DND-41 (cell line): ENCODE results near the gene TCF4.

Source experiments
- ATAC-seq: fragments of 200-7000 bp; cut with Tn5 transposase; 3 replicates; pipeline ENCODE4 v1.9.1; 2021; ENCODE audit warnings: low read depth; ENCODE audit not compliant: insufficient read depth
- DNase-seq: peaks from one replicate; pipeline ENCODE4 v3.0.0-alpha.2; 2020
- H2AFZ ChIP-seq: 2 replicates; pipeline ENCODE4 v1.6.0; 2012; ENCODE audit warnings: low read depth, low read length
- H3K27ac ChIP-seq: 2 replicates; pipeline ENCODE4 v1.5.1; 2012; ENCODE audit warnings: low read length, inconsistent platforms
- H3K27me3 ChIP-seq: fragments of 200-600 bp; sonication (generic); 2 replicates; pipeline ENCODE4 v1.6.0; 2012; ENCODE audit warnings: low read length, mild to moderate bottlenecking, inconsistent platforms; ENCODE audit not compliant: insufficient read depth, poor library complexity
- H3K36me3 ChIP-seq: 2 replicates; pipeline ENCODE4 v1.5.1; 2012; ENCODE audit warnings: low read length, inconsistent platforms; ENCODE audit not compliant: insufficient read depth
- H3K4me1 ChIP-seq: 2 replicates; pipeline ENCODE4 v1.5.1; 2012; ENCODE audit warnings: mild to moderate bottlenecking, low read length; ENCODE audit not compliant: insufficient read depth
- H3K4me2 ChIP-seq: 2 replicates; pipeline ENCODE4 v1.6.0; 2012; ENCODE audit warnings: mild to moderate bottlenecking, moderate library complexity, low read length, inconsistent platforms; ENCODE audit not compliant: insufficient read depth
- H3K4me3 ChIP-seq, 2 experiments: fragments of 200-600 bp in 1 of 2; shearing (Covaris generic) in 1 of 2; 2 replicates each; pipeline ENCODE4 v1.5.1; 2012 to 2016; ENCODE audit warnings: inconsistent platforms in 2 of 2, low read length in 2 of 2, mild to moderate bottlenecking in 2 of 2, low read depth in 1 of 2, moderate library complexity in 1 of 2
- H3K79me2 ChIP-seq: 2 replicates; pipeline ENCODE4 v1.6.0; 2012; ENCODE audit warnings: low read length, inconsistent platforms; ENCODE audit not compliant: insufficient read depth
- H3K9ac ChIP-seq: 2 replicates; pipeline ENCODE4 v1.6.0; 2012; ENCODE audit warnings: low read depth, mild to moderate bottlenecking, inconsistent platforms, low read length, moderate library complexity
- H3K9me3 ChIP-seq: 2 replicates; pipeline ENCODE4 v1.5.1; 2012; ENCODE audit warnings: low read length, moderate library complexity, mild to moderate bottlenecking, inconsistent platforms; ENCODE audit not compliant: insufficient read depth, severe bottlenecking
- H4K20me1 ChIP-seq: 2 replicates; pipeline ENCODE4 v1.6.0; 2012; ENCODE audit warnings: low read length; ENCODE audit not compliant: insufficient read depth
- EZH2 ChIP-seq: IDR thresholded peaks from 3 replicates; pipeline ENCODE4 v1.6.1; 2012; ENCODE audit warnings: borderline replicate concordance, low read depth, mild to moderate bottlenecking, moderate library complexity, low read length, inconsistent platforms; ENCODE audit not compliant: severe bottlenecking
- TF ChIP-seq, protein P1 (sequence below): IDR thresholded peaks from 2 replicates; pipeline ENCODE4 v1.5.1; 2012; ENCODE audit warnings: borderline replicate concordance, low read length, moderate library complexity, mild to moderate bottlenecking; ENCODE audit not compliant: poor library complexity, severe bottlenecking; ENCODE audit errors: extremely low read depth

TCF4 gene

DNA sequence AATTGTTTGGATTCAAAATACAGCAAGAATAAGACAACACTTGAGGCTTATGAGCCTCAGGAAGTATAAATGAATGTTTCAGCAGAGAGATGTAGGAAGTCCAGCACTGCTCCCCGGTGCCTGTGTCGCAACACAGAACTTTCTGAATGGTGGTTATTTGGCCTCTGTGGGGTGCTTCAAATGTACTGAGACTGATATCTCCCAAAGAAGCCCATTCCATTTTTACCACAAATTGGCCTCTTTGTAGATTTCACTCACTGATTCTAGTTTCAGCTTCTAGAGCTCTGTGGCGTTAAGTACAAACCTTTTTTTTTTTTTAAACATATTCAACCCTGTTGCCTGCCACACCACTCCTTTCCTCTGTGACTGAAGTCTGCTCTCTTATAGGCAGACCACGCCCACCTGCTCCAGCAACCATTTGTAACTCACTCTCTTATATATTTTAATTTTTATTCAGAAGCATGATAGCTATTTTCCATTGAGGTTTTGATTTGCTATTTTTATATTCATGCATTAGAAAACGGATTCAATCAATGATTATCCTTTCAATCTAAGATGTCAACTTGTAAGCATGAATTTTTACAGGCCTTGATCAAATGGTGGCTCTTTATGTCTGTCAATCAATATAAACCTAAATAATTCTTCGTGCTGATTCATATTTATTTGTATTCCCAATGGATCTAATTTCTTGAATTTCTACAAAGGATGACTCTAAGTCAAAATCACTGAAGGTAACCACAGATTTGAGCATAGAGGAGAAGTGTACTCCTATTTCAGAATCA, 351.7 kb downstream of the TCF4 start:
- Histone ChIP-seq H3K9ac (no peak overlapping the region), H2AFZ (no peak overlapping the region), H4K20me1 (no peaks in the 10 kb centered on the region), H3K27ac (no peak overlapping the region), H3K4me3 (no peak overlapping the region), H3K4me2 (no peak overlapping the region), H3K4me1 (no peaks in the 10 kb centered on the region), H3K36me3 (peaks cover 7% of the 10 kb centered on the region; the same call in 1 of the 2 replicates), H3K27me3 (no peaks in the 10 kb centered on the region), H3K79me2 (no peaks in the 10 kb centered on the region), H3K9me3 (no peaks in the 10 kb centered on the region)
- DNase-seq (no peak), ATAC-seq (no peak)
- no peak for TF ChIP-seq EZH2
- TF ChIP-seq, protein P1, sequence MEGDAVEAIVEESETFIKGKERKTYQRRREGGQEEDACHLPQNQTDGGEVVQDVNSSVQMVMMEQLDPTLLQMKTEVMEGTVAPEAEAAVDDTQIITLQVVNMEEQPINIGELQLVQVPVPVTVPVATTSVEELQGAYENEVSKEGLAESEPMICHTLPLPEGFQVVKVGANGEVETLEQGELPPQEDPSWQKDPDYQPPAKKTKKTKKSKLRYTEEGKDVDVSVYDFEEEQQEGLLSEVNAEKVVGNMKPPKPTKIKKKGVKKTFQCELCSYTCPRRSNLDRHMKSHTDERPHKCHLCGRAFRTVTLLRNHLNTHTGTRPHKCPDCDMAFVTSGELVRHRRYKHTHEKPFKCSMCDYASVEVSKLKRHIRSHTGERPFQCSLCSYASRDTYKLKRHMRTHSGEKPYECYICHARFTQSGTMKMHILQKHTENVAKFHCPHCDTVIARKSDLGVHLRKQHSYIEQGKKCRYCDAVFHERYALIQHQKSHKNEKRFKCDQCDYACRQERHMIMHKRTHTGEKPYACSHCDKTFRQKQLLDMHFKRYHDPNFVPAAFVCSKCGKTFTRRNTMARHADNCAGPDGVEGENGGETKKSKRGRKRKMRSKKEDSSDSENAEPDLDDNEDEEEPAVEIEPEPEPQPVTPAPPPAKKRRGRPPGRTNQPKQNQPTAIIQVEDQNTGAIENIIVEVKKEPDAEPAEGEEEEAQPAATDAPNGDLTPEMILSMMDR: no peak

DNA sequence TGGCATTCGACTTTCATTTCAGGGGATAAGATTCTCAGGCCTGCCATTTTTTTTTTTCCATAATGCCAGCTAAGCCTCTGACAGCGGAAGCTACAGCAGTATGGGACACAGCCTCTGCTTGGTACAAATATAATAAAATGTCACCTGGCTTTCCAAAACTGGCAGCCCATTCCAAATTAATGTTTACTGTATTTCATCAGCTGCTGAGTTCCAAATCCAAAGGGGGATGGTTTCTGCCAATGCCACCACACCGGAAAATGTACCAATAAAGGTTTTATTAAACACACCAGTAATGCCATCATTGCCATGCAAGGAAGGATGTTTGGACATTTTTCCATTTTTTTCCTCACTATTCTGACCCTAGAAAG, 352.9 kb downstream of the TCF4 start:
- no peaks in the 10 kb centered on the region for H3K4me1 ChIP-seq
- no peaks in the 10 kb centered on the region for H3K79me2 ChIP-seq
- H3K27ac ChIP-seq: no peak overlapping the region
- DNase-seq: no peak
- no peak overlapping the region for H3K4me3 ChIP-seq
- no peaks in the 10 kb centered on the region for H3K27me3 ChIP-seq
- H4K20me1 ChIP-seq: no peaks in the 10 kb centered on the region
- no peak for ATAC-seq
- H3K9ac ChIP-seq: no peak overlapping the region
- H2AFZ ChIP-seq: no peak overlapping the region
- TF ChIP-seq, protein P1: no peak
- TF ChIP-seq EZH2: no peak
- H3K36me3 ChIP-seq: peaks cover 10% of the 10 kb centered on the region; the same call in 1 of the 2 replicates
- no peak overlapping the region for H3K4me2 ChIP-seq
- H3K9me3 ChIP-seq: no peaks in the 10 kb centered on the region

DNA sequence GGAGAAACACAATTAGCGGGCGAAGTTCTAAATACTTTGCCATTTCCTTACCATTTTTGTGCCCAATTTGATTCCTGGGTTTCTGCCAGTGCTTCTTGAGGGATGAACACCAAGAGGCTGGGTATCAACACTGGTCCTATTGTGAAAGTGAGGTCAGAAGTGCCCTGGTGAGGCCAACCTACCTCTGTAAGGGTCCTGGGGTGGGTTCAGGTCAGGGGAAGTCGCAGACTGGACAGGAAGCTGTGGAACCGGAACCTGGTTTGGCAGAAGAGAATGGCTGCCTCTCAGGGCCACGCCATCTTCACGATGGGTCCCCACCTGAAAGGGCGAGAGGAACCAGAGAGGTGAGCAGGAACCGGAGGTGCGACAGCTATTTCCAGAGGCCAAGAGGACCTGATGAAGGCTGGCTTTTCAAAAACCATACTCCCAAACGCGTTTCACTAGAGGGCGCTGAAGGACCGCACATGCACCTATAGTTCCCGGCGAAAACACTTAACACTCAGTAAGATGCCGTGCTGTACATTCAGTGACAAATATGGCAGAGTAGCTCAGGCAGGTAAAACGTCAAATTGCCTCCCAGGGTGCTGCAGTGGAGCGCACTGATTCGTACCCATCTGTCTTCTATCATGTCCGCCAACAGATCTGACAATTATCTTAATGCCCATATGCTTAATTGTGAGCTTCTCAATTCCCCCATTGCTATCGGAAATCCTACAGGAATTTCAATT, 353.5 kb downstream of the TCF4 start:
- Histone ChIP-seq H3K9ac (no peak overlapping the region), H2AFZ (peak overlapping the region; percentile 58; the same call in 1 of the 2 replicates), H3K36me3 (peaks cover 11% of the 10 kb centered on the region; the same call in 1 of the 2 replicates), H3K79me2 (no peaks in the 10 kb centered on the region), H3K27me3 (no peaks in the 10 kb centered on the region), H3K4me3 (no peak overlapping the region), H3K4me1 (no peaks in the 10 kb centered on the region), H3K27ac (no peak overlapping the region), H4K20me1 (no peaks in the 10 kb centered on the region), H3K4me2 (no peak overlapping the region), H3K9me3 (no peaks in the 10 kb centered on the region)
- TF ChIP-seq, protein P1: peak; percentile 84
- no peak for TF ChIP-seq EZH2
- ATAC-seq: peak; percentile 92
- DNase-seq: peak; percentile 71
